Endothelial cell of umbilical vein (primary cell): ENCODE measurements around the gene MTTP.

ENCODE experiments used
- POLR2A ChIP-seq: IDR thresholded peaks from 2 replicates; pipeline ENCODE4 v1.6.1; 2012; ENCODE audit warnings: low read depth, mild to moderate bottlenecking, control low read depth, low read length
- TF ChIP-seq, protein P1 (sequence below), 2 donors: IDR thresholded peaks; 1 replicate in 1 of 2; 2 replicates in 1 of 2; pipeline ENCODE4 v1.5.1; 2011; ENCODE audit warnings: low read length in 2 of 2, mild to moderate bottlenecking in 2 of 2, moderate library complexity in 2 of 2, control low read depth in 1 of 2, inconsistent platforms in 1 of 2, low read depth in 1 of 2; ENCODE audit not compliant: insufficient read depth in 1 of 2; ENCODE audit errors: extremely low read depth in 1 of 2

DNA sequence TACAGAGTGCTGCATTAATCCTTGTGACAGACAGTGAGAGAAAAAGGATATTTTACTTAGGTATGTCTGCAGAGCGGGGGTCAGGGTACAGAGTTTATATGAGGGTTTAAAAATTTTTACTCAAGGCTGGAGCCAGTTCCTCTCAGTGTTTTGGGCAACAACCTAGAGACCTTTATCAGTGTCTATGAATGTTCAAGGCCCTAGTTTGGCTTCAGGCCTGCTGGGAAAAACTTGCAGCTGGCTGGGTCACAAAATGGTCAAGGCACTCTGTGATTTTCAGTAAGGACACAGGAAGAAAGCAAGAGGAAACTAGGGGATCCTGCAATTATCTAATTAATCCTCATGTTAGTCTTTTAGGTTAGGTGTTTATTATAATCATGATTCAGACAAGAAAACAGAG is 93.8 kb downstream of the MTTP start:
- no peak for TF ChIP-seq POLR2A
- TF ChIP-seq, protein P1, sequence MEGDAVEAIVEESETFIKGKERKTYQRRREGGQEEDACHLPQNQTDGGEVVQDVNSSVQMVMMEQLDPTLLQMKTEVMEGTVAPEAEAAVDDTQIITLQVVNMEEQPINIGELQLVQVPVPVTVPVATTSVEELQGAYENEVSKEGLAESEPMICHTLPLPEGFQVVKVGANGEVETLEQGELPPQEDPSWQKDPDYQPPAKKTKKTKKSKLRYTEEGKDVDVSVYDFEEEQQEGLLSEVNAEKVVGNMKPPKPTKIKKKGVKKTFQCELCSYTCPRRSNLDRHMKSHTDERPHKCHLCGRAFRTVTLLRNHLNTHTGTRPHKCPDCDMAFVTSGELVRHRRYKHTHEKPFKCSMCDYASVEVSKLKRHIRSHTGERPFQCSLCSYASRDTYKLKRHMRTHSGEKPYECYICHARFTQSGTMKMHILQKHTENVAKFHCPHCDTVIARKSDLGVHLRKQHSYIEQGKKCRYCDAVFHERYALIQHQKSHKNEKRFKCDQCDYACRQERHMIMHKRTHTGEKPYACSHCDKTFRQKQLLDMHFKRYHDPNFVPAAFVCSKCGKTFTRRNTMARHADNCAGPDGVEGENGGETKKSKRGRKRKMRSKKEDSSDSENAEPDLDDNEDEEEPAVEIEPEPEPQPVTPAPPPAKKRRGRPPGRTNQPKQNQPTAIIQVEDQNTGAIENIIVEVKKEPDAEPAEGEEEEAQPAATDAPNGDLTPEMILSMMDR (IDR thresholded peaks at IDR 0.05; ENCODE audit: extremely low read depth in 1 of 2, insufficient read depth in 1 of 2, low read depth in 1 of 2, low read length in 2 of 2) = no peak
